ENCODE results near the gene NUDT7. TPM values are rescaled to one million over a fixed set of nuclear protein-coding genes. Genes with fewer than 3 reads are reported as not detected.

NUDT7 gene
- total RNA-seq, 4 donors from 2014 or later = 10.3 to 16.0 (median 12.0) TPM

DNA sequence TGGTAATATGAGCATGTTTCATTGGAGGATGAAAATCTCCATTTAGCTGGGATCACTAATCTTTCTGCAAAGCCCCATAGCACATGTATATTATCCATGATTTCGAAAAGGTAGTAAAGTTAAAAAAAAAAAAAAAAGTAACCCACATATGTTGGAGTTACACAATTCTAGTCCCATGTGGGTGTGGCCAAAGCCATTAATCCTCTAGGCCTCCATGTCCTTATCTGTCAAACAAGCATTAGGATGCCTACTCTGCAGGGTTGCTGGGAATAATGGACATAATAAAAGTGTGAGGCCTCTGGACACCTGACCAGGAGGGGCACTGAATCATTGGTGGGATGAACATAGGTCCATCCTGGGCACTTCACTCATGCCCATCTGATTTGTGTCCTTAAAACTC lies 36.9 kb downstream of the NUDT7 start:
- H3K4me3 ChIP-seq (ENCODE audit: low read depth, poor library complexity, severe bottlenecking) = no peak overlapping the region
- intact Hi-C loops (cut with DNase I; ENCODE audit: low total_unique reads) = no loop called here
- TF ChIP-seq, protein P1, sequence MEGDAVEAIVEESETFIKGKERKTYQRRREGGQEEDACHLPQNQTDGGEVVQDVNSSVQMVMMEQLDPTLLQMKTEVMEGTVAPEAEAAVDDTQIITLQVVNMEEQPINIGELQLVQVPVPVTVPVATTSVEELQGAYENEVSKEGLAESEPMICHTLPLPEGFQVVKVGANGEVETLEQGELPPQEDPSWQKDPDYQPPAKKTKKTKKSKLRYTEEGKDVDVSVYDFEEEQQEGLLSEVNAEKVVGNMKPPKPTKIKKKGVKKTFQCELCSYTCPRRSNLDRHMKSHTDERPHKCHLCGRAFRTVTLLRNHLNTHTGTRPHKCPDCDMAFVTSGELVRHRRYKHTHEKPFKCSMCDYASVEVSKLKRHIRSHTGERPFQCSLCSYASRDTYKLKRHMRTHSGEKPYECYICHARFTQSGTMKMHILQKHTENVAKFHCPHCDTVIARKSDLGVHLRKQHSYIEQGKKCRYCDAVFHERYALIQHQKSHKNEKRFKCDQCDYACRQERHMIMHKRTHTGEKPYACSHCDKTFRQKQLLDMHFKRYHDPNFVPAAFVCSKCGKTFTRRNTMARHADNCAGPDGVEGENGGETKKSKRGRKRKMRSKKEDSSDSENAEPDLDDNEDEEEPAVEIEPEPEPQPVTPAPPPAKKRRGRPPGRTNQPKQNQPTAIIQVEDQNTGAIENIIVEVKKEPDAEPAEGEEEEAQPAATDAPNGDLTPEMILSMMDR (IDR thresholded peaks at IDR 0.05) = no peak
- TF ChIP-seq POLR2A (IDR thresholded peaks at IDR 0.05) = no peak
- no peak for DNase-seq (ENCODE audit: low spot score in 2 of 2)
- 89 to 91% methylated on average over 1 of the region's 1 CpG for WGBS, 2 donors

DNA sequence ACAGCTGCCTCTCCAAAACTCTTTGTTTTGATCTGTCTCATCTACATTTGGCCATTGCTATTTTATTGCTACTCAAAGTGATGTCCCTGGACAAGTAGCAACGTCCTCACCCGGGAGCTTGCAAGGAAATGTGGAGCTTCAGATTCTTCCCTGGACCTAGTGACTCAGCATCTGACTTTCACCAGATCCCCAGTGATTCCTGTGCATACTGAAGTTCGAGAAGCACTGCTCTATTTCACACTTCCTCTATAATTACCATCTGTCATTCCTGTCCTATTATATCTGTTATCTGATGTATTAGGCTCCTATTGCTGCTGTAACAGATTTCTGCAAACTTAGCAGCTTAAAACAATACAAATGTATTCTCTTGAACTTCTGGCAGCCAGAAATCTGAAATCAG lies 37.5 kb downstream of the NUDT7 start:
- intact Hi-C loops (cut with DNase I; ENCODE audit: low total_unique reads) = no loop called here
- WGBS, 2 donors = 56 to 61% methylated on average over 3 of the region's 3 CpGs
- no peak for TF ChIP-seq POLR2A (IDR thresholded peaks at IDR 0.05)
- TF ChIP-seq, protein P1 (IDR thresholded peaks at IDR 0.05) = no peak
- no peak for DNase-seq (ENCODE audit: low spot score in 2 of 2)
- H3K4me3 ChIP-seq (ENCODE audit: low read depth, poor library complexity, severe bottlenecking) = no peak overlapping the region

DNA sequence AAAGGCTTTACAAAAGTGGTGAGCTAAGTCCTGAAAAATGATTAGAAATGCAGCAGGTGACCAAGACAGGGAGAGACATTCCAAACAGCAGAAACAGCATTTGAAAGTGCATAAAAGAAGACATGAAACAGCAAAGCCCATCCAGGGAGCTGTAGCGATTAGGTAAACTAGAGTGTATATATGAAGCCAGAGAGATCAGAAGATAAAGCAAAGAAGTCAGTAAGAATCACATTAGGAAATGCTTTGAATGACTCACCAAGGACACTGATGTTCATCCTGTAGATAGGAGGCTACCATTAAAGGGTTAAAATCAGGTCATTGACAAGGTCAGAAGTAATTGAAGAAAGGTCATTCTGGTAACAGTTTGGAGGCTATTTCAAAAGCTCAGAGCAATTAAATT lies 38.5 kb downstream of the NUDT7 start:
- TF ChIP-seq, protein P1 (IDR thresholded peaks at IDR 0.05) = no peak
- TF ChIP-seq POLR2A (IDR thresholded peaks at IDR 0.05) = no peak
- 27 to 37% methylated on average over 1 of the region's 1 CpG for WGBS, 2 donors
- intact Hi-C loops (cut with DNase I; ENCODE audit: low total_unique reads) = no loop called here
- no peak for DNase-seq (ENCODE audit: low spot score in 2 of 2)
- no peak overlapping the region for H3K4me3 ChIP-seq (ENCODE audit: low read depth, poor library complexity, severe bottlenecking)

DNA sequence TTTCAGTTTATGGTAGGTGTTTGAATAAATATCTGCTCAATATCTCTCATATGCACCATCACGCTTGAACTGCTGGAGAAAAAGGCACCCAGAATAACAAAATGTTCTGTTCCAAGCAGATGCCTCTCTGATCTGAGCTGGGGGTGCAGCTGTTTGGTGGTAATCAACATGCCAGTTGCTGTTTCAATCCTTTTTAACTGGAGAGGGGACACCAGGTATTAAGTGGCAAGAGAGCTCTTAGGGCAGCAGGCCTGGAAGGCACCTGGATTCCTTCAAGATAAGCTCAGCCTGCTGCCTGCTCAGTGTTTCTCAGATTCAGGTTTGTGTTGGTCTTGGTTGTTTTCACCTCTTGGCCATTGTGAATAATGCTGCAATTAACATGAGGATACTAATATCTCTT lies 38.9 kb downstream of the NUDT7 start:
- H3K4me3 ChIP-seq (ENCODE audit: low read depth, poor library complexity, severe bottlenecking) = no peak overlapping the region
- intact Hi-C loops (cut with DNase I; ENCODE audit: low total_unique reads) = no loop called here
- 74 to 75% methylated on average over 1 of the region's 1 CpG for WGBS, 2 donors
- DNase-seq (ENCODE audit: low spot score in 2 of 2) = no peak
- TF ChIP-seq, protein P1 (IDR thresholded peaks at IDR 0.05) = no peak
- TF ChIP-seq POLR2A (IDR thresholded peaks at IDR 0.05) = no peak

DNA sequence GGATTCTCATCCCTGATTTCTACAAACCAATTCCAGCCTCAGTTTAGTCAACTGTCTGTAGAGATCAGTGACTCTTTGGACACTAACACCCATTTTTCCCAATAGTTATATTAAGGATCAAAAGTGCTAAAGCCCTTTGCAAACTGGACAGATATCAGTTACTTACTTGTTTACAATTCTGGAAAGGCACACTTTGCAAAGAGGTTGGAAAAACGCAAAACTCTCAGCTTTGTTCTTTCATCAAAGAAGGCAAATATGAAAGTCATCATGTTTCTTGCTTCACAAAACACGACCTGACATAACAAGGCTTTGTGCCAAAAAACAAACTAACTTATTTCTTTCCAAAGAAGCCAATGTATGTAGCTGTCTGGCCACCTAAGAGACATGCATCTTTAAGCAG lies 39.9 kb downstream of the NUDT7 start:
- WGBS, 2 donors = 23 to 30% methylated on average over 2 of the region's 2 CpGs
- no peak for TF ChIP-seq POLR2A (IDR thresholded peaks at IDR 0.05)
- TF ChIP-seq, protein P1 (IDR thresholded peaks at IDR 0.05) = no peak
- no peak overlapping the region for H3K4me3 ChIP-seq (ENCODE audit: low read depth, poor library complexity, severe bottlenecking)
- no peak for DNase-seq (ENCODE audit: low spot score in 2 of 2)
- intact Hi-C loops (cut with DNase I; ENCODE audit: low total_unique reads) = no loop called here

DNA sequence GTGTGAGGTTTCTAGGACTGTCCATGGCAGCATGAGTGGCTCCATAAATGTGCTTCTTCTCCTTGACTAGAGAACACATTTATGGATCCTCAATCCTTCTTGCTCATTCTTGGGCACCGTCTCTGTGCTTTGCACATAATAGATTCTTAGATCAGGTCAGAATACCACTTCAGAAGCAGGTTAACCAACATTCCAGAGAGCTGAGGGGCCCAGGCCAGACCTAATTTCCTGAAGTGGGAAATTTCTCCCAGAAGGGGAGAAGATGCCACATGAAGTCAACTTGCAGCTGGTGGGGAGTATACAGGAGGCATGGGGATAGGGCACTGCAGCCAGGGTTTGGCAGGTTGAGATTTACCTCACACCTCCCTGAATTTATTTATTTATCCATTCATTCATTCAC lies 41.7 kb downstream of the NUDT7 start:
- no peak for DNase-seq (ENCODE audit: low spot score in 2 of 2)
- TF ChIP-seq, protein P1 (IDR thresholded peaks at IDR 0.05) = no peak
- no peak for TF ChIP-seq POLR2A (IDR thresholded peaks at IDR 0.05)
- H3K4me3 ChIP-seq (ENCODE audit: low read depth, poor library complexity, severe bottlenecking) = no peak overlapping the region
- 42 to 69% methylated on average over 1 of the region's 1 CpG for WGBS, 2 donors
- intact Hi-C loops (cut with DNase I; ENCODE audit: low total_unique reads) = no loop called here

Data from lower leg skin (tissue), 4 donors.